ENCODE measurements around the gene CCDC89. TPM values are rescaled to one million over a fixed set of nuclear protein-coding genes. Genes with fewer than 3 reads are reported as not detected.

Gene CCDC89
- total and polyA plus RNA-seq, 2 donors (not counting 3 experiments of a cell fraction or from before 2014, with no cell fraction given) = not detected

- Histone ChIP-seq H2AFZ (ENCODE audit: low read depth, low read length) (no peak overlapping the region), H3K4me2 (ENCODE audit: insufficient read depth, low read length) (no peak overlapping the region), H3K9ac (replicated peaks; ENCODE audit: extremely low read depth, insufficient read depth, low read length) (no peak overlapping the region), H4K20me1 (replicated peaks; ENCODE audit: control insufficient read depth, extremely low read depth, insufficient read depth, low read length) (no peaks in the 10 kb centered on the region), H3K4me1 (ENCODE audit: control insufficient read depth, extremely low read depth, insufficient read depth, low read length) (no peaks in the 10 kb centered on the region), H3K4me3 (replicated peaks in 1 of 3; ENCODE audit: insufficient read depth in 1 of 3, low read depth in 1 of 3, low read length in 3 of 3) (no peak overlapping the region), H3K27ac (ENCODE audit: insufficient read depth, low read depth, low read length) (no peak overlapping the region), H3K9me3 (replicated peaks; ENCODE audit: control insufficient read depth, insufficient read depth, low read length) (no peaks in the 10 kb centered on the region), H3K27me3 (ENCODE audit: control insufficient read depth in 2 of 2, insufficient read depth in 2 of 2, low read length in 2 of 2) (no peaks in the 10 kb centered on the region), H3K9me1 (replicated peaks; ENCODE audit: control insufficient read depth, extremely low read depth, insufficient read depth, low read length) (no peaks in the 10 kb centered on the region), H3K36me3 (ENCODE audit: control insufficient read depth in 2 of 2, extremely low read depth in 1 of 2, insufficient read depth in 2 of 2, low read length in 2 of 2) (no peaks in the 10 kb centered on the region), H3K79me2 (ENCODE audit: control insufficient read depth, insufficient read depth, low read length) (no peaks in the 10 kb centered on the region)
- TF ChIP-seq JUN (IDR thresholded peaks at IDR 0.05; ENCODE audit: borderline replicate concordance, insufficient read depth, insufficient read length, low read depth) = no peak
- ChIA-PET POLR2A (no interaction called here), CTCF (interaction anchor here (1.2 kb wide), 1 partner anchor 15 kb away, joined by 5 read pairs; no protein-coding TSS in a partner anchor)
- no peak for DNase-seq (ENCODE audit: low read depth, low spot score)
- intact Hi-C loops (cut with micrococcal nuclease) = no loop called here
- FAIRE-seq = peak; percentile 38
- dilution Hi-C loops (cut with MboI; ENCODE audit: extremely low pct_ligation_motif_present, low sequenced_read_pairs) = no loop called here
- BruUV-seq (replicated peaks) = no TSS peak
These were observed 24.1 kb upstream of the CCDC89 start for GRCh38 chr11:85709941-85710702.

- no peak overlapping the region for H3K27ac ChIP-seq (ENCODE audit: insufficient read depth, low read depth, low read length)
- intact Hi-C loops (cut with micrococcal nuclease) = no loop called here
- FAIRE-seq = peak; percentile 21
These were observed 19.8 kb upstream of the CCDC89 start for GRCh38 chr11:85705800-85706199.

More at GRCh38 chr11:85705800-85706199, 19.8 kb upstream of the CCDC89 start:
- H4K20me1 ChIP-seq (replicated peaks; ENCODE audit: control insufficient read depth, extremely low read depth, insufficient read depth, low read length) = no peaks in the 10 kb centered on the region
- no peak overlapping the region for H2AFZ ChIP-seq (ENCODE audit: low read depth, low read length)
- no peak for DNase-seq (ENCODE audit: low read depth, low spot score)
- CTCF ChIA-PET = no interaction called here
- H3K9me3 ChIP-seq (replicated peaks; ENCODE audit: control insufficient read depth, insufficient read depth, low read length) = no peaks in the 10 kb centered on the region
- H3K27me3 ChIP-seq (ENCODE audit: control insufficient read depth in 2 of 2, insufficient read depth in 2 of 2, low read length in 2 of 2) = no peaks in the 10 kb centered on the region
- BruUV-seq (replicated peaks) = no TSS peak
- POLR2A ChIA-PET = no interaction called here
- H3K36me3 ChIP-seq (ENCODE audit: control insufficient read depth in 2 of 2, extremely low read depth in 1 of 2, insufficient read depth in 2 of 2, low read length in 2 of 2) = no peaks in the 10 kb centered on the region
- H3K9ac ChIP-seq (replicated peaks; ENCODE audit: extremely low read depth, insufficient read depth, low read length) = no peak overlapping the region
- H3K4me3 ChIP-seq (replicated peaks in 1 of 3; ENCODE audit: insufficient read depth in 1 of 3, low read depth in 1 of 3, low read length in 3 of 3) = no peak overlapping the region
- H3K79me2 ChIP-seq (ENCODE audit: control insufficient read depth, insufficient read depth, low read length) = no peaks in the 10 kb centered on the region
- H3K4me2 ChIP-seq (ENCODE audit: insufficient read depth, low read length) = no peak overlapping the region
- no peaks in the 10 kb centered on the region for H3K4me1 ChIP-seq (ENCODE audit: control insufficient read depth, extremely low read depth, insufficient read depth, low read length)
- no peak for TF ChIP-seq POLR2A (IDR thresholded peaks at IDR 0.05; ENCODE audit: low read depth, low read length)
- TF ChIP-seq, protein P1, sequence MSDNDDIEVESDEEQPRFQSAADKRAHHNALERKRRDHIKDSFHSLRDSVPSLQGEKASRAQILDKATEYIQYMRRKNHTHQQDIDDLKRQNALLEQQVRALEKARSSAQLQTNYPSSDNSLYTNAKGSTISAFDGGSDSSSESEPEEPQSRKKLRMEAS (IDR thresholded peaks at IDR 0.05; ENCODE audit: insufficient read depth, insufficient read length) = no peak
- no peak for TF ChIP-seq POLR2AphosphoS5 (IDR thresholded peaks at IDR 0.05; ENCODE audit: insufficient read depth, low read depth, low read length)
- TF ChIP-seq GATA2 (IDR thresholded peaks at IDR 0.05; ENCODE audit: insufficient read depth, insufficient read length, low read depth, low read length) = no peak
- no peak for TF ChIP-seq CTCF (IDR thresholded peaks at IDR 0.05; ENCODE audit: extremely low read depth in 1 of 2, insufficient read depth in 1 of 2, low read depth in 1 of 2, low read length in 2 of 2)
- no peak for TF ChIP-seq JUN (IDR thresholded peaks at IDR 0.05; ENCODE audit: borderline replicate concordance, insufficient read depth, insufficient read length, low read depth)
- no peak for TF ChIP-seq FOS (IDR thresholded peaks at IDR 0.05; ENCODE audit: borderline replicate concordance, insufficient read depth, low read length)
- no peak for TF ChIP-seq MYC (IDR thresholded peaks at IDR 0.05; ENCODE audit: low read depth, low read length)
- TF ChIP-seq EZH2 (IDR thresholded peaks at IDR 0.05; ENCODE audit: borderline replicate concordance, low read depth, low read length, severe bottlenecking) = no peak
- dilution Hi-C loops (cut with MboI; ENCODE audit: extremely low pct_ligation_motif_present, low sequenced_read_pairs) = no loop called here
- no peaks in the 10 kb centered on the region for H3K9me1 ChIP-seq (replicated peaks; ENCODE audit: control insufficient read depth, extremely low read depth, insufficient read depth, low read length)

Measured in endothelial cell of umbilical vein (primary cell).